HG03575 (cell line): ENCODE data around the gene NEDD9.

Experiments
- ATAC-seq: cut with Tn5 transposase; IDR thresholded peaks from one replicate; pipeline ENCODE4 v1.9.1; 2021; ENCODE audit not compliant: unreplicated experiment, insufficient number of reproducible peaks, low FRiP score; ENCODE audit errors: extremely low read depth

The NEDD9 gene

DNA sequence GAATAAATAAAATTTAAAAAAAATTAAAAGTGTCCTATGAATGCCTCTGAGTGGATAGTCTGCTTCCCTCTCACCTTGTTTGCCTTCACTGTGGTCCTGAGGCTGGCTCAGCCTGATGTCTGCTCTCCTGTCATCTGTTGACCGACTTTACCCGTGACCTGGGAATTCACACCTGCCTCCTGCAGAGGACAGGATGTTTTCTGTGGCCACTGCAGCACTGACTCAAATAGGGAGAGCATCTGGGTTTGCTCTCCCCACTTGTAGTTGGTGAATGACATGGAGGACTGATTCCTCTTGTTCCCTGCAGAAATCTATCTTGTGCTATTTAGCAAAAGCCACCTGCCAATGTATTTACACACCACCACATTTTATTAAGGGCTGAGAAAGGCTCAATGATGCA lies 68.5 kb downstream of the NEDD9 start:
- no peak for ATAC-seq

DNA sequence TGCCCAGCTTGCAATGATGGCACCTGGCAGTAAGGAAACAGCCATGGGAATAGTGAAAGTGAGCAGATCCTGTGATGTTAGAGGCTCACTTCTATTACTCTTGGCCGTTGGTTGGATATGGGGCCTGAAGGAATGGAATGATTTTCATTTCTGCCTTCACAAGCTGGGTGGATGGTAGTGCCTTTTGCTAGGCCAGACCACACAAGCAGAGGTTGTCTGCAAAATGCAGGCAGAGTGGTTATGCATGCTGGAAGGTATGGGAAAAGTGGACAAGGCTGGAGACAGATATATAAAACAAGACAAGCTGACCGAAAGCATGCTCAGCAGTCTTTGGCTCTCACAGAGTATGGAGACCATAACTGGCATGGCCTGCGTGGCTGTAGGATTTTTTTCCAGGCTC lies 70.2 kb downstream of the NEDD9 start:
- ATAC-seq: no peak

DNA sequence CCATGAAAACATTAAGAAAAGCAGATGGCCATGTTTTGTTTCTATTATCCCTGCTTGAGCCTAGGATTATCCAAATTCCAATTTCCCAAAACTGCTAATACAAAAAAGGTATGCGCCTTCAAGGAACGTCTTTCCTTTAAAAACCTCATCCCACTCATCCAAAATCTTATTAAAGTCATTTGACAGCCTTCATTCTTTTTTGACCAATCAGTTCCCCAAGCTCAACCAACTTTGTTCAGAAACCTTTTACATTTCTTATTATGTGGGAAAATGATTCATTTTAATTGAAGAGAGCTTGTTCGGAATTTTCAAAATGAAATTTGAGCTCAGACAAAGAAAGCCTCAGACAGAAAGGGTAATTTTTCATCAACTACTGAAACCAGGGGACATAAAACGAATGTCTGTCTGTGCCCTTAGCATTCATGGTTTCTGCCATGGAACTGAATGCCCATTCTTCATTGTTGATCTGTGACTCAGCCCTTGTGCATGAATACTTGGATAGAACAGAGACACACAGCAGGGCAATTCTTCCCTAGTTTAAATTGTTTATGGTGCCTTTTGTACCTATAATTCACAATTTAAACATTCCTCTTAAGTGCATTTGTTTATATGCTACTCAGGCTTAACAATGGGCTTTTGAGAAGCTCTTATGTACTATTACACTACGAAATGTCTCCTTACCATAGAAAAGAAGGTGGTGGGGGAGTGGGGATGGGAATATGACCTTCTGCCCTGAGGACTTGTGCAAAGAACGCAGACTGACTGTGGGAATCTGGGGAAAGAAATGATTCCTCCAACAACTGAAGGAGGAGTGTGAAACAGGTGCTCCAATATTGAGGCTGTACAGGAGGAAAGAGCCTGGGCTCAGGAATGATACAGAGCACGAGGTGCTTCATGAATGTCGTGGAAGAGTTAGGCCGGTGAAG lies 71.2 kb downstream of the NEDD9 start:
- no peak for ATAC-seq

DNA sequence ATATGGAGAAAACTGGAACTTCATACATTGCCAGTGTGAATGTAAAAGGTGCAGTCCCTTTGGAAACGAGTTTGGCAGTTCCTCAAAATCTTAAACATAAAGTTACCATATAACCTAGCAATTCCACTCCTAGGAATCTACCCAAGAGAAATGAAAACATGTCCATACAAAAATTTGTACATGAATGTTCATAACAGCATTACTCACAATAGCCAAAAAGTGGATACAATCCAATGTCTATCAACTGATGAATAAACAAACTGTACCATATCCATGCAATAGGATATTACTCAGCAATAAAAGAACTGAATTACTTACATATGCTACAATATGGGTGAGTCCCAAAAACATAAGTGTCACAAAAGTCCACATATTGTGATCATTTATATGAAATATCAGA lies 72.3 kb downstream of the NEDD9 start:
- ATAC-seq: no peak

DNA sequence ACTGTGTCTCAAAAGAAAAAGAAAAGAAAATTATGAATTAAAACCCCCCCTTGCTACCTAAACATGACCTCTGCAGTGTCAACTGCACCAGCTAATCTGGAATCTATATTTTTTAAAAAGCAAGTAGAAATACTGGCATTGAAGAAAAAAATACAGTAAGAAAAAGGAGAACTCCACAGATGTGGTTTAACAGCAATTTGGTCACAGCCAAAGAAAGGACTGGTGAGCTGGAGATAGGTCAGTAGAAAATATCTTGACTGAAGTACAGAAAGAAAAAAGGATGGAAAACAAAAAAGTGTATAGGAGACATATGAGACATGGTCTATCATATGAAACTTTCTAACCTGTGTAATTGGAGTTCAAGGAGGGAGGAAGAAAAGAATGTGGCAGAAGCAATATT lies 76.9 kb downstream of the NEDD9 start:
- ATAC-seq: no peak

DNA sequence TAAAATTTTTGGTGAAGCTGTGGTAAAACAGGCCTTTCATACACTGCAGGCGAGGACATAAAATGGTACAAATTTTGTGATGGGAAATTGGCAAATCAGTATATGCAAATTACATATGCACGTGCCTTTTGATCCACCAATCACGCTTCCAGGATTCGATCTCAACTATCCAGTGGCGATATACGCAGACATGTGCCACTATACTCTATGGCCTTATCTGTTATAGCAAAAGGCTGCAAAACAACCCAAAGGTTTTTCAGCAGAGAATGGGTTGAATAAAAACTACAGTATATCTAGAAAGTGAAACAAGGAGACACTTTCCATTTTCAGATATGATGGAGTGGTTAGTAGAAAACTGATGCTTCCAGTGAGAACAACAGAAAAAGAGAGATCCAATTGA lies 79.0 kb downstream of the NEDD9 start:
- ATAC-seq: no peak

DNA sequence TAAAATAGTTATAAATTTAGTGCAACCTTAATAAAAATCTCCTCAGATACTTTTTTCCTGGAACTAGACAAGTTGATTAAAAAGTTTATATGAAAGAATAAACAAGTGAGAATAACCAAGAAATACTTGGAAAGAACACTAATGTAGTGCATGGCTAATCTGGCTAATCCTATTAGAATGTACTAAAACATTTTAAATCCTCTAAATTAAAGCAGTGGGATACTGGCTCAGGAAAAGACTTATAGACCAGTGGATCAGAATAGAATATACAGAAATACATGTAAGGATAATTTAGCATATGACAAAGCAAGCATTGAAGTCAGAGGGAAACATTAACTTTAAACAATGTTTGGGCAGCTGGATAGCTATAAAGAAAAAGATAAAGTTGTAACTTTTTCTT lies 79.9 kb downstream of the NEDD9 start:
- no peak for ATAC-seq

DNA sequence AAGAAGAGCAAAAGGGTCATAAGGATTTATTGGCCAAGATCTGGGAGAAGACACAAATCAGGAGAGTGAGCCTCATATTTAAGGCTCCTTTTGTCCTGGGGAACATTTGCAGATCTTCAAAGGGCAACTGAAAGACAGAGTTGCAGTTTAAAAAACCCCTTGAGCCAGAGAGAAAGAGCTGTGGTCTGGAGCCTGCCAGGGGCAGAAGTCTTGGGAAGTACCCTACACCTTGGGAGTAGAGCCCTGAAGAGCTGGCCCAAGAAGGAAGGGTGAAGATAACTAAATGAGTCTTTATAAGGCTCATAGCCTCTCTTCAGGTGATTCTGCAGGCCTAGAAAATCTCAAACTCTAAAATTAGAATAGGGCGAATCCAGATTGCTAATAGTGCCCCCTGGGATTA lies 81.0 kb downstream of the NEDD9 start:
- no peak for ATAC-seq

DNA sequence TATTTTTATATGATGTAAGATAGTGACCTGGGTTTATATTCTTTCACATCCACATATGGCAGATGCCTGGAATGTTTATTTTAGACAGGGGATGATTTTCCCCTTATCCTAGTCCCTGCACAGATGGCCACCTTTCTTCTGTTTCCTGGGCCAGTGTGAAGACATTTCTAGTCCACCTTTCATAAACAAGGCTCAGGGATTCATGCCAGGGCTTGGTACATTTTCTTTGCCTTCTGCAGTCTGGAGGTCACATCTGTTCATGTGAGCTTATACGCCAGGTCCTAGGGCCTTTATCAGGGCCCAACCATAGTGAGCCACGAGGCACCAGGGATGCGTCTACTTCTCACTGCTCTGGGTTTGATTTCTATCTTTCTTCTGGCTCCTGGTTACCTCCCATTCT lies 82.9 kb downstream of the NEDD9 start:
- ATAC-seq: no peak

DNA sequence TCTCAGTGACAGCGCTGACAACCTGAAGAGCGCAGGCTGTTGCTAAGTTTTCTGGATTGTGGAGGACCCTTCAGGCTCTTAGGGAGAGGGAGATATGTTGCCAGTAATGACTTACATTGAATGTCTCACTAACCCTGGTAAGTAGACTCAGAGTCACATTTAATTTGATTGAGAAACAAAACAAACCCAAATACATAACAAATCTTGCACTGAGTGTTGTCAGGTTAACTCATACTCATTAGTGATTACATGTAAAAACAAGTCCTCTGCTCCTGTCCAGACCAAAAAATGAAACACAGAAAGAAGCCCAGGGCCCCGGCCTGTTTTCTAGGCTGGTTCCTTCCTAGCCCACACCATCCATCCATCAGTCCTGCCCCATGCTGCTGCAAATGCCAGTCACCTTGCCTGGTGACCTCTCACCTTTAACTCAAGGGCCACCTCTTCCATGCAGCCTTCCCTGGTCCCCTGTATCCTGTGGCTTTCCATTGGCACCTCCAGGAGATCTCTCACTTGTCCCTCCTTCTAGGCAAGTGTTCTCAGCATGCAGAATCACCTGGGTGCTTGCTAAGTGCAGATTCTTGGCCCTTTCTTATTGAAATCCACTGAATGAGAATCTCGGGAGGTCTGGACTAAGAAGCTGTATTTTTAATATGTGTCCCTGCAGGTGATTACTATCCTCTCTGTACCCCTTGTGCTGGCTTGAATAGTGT lies 86.2 kb downstream of the NEDD9 start:
- ATAC-seq: no peak

DNA sequence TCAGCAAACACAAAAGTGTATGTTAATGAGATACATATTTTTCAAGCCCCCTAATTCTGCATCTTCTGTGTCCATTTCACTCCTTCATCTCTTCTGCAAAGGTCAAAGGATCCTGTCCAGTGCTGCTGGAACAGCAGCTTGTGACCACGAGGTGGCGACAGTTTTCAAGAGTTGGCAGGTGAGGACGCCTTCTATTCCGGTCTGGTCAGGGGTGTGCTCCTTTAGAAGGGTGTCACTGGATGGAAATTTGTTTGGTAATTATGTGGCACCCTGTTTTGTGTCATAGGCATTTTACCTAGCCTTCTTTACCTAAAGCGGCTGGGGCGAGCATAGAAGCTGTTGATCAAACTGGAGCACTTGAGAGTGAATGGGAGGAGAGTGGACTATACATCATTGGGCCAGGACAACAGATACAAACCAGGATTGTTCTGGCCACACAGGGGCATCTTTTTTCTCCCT lies 88.0 kb downstream of the NEDD9 start:
- no peak for ATAC-seq

DNA sequence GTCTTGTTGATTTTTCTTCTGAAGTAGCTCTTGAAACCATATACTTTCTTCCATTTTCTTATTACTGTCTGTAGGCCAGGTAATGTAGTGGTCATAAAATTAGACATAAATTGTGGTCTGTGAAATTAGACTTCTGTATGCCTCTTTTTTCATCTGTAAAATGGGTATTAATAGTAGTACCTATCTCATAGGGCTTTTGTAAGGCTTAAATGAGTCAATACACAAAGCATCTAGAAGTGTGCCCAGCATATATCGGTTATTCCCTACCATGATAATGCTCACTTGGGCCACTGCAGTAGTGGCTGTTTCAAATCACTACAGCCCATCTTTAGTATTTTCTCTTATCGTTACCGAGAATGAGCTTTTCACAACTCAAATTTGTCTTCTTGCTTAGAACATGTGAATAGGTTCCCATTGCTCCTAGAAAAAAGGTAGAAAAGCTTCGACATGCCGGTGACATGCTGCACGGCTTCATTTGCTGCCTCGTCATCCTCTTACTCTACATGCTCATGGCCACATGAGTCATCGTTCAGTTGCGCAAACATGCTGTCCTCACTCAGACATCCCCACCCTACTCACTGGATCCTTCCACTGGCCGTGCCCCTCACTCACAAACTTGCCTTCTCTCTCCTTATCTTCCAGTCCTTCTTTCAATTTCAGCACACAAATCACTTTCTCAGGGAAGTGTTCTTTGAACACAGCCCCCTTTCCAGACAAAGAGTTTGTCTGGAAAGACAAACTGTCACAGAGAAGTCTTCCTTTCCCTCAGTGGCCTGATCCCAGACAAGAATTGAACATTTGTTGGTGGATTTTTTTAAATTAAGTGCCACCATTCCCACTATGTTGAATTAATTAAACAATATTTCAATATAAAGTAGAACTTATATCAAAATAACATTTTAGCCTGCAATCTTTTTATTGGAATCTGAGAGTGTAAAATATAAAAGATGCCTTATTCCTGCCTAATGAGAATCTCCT lies 88.8 kb downstream of the NEDD9 start:
- no peak for ATAC-seq

DNA sequence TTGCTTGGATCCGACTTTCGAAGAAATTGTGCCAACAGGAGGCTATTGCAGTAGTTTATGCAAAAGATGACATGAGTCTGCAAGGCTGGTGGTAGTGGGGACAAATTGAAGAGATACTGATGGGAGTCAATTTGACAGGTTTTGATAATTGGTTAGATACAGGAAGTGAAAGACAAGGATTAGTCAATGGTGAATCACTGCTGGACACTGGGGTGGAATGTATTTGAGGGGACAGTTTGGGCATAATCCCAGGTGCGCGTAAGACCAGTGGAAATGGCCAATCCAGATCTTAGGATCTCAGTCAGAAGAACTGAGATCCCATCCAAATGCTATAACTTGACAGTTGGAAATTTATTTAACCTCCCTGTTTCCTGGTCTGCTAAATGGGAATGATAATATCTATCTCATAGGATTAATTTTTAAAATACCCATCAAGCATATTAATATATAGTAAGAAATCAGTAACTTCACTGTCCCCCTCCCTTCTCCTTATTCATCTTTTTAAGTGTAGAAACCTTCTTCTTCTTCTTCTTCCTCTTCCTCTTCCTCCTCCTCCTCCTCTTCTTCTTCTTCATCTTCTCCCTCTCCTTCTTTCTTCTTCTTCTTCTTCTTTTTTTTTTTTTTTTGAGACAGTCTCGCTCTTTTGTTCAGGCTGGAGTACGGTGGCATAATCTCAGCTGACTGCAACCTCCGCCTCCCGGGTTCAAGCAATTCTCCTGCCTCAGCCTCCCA lies 90.0 kb downstream of the NEDD9 start:
- no peak for ATAC-seq

DNA sequence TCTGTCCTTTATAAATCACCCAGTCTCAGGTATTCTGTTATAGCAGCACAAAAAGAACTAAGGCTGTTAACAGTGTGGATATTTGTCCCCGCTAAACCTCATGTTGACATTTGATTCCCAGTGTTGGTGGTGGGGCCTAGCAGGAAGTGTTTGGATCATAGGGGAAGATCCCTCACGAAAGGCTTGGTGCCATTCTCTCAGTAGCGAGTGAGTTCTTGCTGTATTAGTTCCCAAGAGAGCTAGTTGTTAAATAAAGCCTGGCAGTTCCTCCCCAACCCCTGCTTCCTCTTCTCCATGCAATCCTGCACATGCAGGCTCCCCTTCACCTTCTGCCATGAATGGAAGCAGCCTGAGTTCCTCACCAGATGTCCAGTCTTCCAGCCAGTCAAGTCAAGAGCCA lies 91.2 kb downstream of the NEDD9 start:
- no peak for ATAC-seq

DNA sequence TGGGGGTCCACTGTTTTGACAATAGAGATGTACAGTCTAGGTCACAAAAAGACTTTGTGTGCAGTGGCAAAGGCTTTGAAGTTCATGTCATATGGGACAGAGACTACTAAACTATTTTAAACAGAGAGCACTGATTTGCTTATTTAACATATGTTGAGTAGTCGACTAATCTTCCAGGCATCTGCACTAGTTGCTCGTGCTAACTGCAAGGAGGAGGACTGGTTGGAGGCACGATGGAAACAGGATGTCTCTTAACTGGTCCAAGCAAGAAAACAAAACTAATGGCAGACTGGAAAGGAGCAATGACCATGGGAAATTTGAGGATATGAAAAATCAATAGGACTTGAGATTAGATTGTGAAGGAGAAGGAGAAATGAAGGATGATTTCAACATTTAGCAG lies 92.4 kb downstream of the NEDD9 start:
- ATAC-seq: no peak

DNA sequence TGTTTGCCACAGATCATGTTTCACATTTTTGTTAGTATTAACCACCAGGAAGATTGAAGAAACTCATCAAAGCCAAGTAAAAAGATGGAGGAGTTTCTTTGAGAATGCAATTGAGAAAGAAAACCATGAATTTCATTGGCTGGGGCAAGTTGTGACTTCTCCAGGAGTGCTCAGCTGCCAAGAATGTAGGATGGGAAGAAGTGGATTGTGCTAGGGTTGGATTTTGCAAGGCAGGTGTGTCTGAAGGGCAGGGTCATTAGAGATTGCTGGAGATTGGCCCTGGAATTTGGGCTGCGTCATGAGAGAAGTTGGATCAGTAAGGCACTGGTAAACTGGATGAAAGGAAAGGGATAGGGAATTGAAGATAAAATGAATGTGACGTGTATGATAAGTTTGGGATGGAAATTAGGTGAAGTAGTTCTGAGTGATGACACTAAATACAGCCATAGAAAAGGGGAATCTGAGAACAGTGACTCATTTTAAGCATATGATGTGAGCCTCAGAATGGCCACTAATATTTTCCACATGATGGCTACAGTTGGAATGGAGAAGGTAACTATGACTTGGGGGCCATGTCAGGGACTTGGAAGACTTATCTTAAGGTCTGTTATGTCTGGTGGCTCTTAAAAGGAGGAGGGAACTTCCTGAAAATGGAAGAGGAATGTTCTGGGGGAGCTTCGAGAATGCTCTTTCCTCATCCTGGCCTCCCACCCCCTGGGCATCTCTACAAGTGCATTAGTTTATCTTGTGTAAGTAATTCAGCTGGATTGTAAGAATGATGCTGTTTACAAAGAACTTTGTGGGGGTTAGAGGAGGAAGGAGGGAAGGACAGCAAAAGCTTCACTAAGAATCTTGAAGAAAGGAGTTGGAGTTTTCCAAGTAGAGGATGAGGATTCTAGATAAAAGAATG lies 93.2 kb downstream of the NEDD9 start:
- ATAC-seq: no peak

DNA sequence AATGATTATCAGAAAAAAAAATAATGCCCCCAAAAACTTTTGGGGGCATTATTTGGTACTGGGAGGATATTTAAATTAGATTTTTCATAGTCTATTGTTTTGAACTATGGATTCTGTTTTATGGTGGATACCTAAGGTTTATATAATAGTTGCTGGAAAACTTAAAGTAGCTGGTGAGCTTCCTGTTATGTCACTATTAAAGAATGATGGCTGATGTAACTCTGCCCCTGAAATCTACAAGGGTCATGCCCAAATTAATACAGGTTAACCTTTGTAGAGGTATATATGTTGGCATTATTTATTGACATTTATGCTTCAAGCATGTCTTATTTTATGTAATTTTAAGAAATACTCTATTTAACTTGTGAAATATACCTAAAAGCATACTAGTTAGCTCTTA lies 95.7 kb downstream of the NEDD9 start:
- ATAC-seq: no peak
